Hematopoietic multipotent progenitor cell treated with erythropoietin and hydrocortisone succinate and interleukin-3 and kit ligand, for 15 days (in vitro differentiated cells): ENCODE data around the gene CARD16.
"Not testable (repeated sequence)": the region's sequence is repeated elsewhere in the genome, so short reads cannot be mapped to it uniquely, and the experiment has no call there.

Source experiments
- DNase-seq: peaks from one replicate; pipeline ENCODE4 v3.0.0-alpha.2; 2015; ENCODE audit warnings: low spot score

The CARD16 gene

DNA sequence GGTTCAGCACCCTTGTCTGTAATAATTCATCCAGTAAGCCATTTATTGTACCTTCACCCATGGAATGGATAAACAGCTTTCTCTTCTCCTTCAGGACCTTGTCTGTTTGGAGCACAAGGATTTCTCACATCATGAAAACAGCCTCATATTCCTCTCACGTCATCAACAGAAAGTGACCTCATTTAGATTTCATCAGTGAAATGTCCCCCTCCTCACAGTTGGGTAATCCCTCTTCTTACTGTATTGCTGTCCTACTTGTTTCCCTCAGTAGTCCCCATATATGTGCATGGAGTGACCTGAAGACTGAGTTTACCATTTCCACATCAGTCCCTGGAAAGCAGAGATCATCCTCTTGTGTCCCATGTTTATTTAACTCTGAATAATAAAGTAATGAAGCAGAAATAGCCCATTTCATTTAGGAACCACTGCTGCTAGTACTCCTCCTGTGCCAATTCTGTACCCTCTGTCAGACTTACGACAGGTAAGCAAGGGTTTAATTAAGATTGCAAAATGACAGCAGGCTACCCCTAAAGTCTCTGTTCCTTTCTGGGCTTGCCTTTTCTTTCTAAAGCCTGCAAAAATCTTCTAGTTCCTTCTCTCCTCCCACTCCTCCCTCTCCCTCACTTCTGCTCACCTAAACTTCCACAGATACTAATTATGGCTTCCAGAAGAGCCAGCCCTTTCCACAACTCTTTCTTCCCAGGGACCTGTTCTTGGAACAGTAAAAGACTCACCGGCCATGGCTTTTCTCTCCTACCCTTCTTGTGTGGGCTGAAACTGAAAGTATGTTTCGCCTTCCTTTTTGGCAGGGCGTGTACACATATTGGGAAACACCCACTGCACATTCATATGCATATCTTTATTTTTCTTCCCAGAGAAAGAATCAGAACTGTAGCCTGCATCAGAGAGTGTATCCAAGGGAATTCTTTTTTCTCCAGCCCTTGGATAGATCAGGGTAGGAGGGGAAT, at the start of gene CARD16:
CARD16 (minus strand) TSS at position 779 of the 968 bp plus-strand sequence; CDS start at position 741, 38 bp downstream.
- DNase-seq, result peak; percentile 13

GRCh38 chr11:105092256-105093239, 47.4 kb upstream of the CARD16 start:
- no peak for DNase-seq

DNA sequence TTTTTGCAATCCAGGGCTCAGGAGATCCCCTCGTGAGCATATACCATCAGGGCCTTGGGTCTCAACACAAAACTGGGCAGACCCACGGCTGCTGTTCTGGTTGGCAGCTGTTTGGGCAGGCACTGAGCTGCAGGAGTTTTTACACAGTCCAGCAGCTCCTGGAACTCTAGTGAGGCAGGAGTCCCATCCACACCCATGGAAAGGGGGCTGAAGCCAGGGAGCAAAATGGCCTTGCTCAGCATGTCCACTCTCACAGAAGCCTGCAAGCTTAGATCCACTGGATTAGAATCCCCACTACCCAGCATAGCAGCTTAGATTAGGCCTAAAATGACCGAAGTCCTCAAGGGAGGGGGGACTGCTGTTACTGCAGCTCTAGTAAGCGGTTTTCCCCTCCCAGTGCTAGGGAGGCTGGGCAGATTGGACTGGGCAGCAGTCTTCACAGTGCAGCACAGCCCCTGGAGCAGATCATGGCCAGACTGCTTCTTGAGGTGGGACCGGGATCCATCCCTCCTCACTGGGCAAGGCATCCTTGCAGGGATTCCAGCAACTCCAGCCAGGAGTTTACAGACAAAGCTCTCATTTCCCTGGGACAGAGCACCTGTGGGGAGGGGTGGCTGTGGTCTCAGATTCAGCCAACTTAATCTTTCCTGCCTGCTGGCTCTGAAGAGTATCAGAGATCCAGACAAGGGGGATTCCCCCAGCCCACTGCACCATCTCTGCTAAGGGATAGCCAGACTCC, 36.4 kb upstream of the CARD16 start:
- no peak for DNase-seq

DNA sequence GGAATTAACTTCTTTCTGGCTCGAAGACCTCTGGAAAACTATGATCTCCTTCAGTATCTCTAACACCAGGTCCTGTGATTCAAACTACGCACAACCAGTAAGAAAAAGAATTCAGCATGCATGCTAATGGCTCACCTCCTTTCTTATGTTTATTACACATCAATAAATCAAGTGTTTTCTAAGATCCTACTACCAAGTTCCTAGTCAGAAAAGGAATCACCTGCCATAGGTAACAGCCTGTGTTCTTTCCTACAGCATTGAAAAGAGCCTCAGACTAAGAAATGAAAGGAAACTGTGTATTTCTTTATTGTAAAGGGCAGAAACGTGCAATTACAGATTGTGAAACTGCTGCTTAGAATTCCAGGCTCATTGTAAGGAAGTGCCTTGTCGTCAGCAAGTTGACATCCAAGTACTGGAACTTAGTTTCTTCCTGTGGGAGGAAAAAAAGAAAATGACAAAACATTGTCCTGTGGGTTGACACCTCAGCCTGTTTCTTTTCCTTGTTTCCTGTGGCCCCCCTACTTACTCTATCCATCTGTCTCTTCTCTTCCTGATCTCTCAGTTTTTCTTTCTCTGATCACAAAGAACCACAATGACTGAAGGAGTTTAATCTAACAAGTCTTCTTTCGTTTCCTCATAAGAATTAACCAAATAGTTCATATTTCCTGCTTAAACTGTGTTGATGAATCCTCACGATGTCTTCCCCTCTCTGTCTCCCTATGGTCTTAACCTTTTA, 35.2 kb upstream of the CARD16 start:
- DNase-seq, result not testable (repeated sequence)

DNA sequence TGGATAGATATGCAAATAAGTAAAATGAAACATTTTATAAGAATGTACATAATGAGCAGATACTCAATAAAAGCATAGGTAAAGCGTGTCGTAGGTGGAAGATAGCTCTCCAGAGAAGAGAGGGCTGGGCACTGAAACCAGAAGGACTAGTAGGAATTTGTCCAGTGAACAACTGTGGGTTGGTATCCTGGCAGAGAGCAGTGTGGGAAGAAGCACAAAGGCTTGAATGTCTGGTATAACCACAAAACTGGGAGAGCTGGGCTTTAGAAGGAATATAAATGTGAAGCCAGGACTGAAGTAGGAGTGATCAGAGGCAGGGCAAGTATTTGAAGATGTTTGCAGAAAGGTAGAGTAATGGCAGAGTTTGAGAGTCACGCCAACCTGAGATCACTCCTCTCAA, 33.1 kb upstream of the CARD16 start:
- no peak for DNase-seq

DNA sequence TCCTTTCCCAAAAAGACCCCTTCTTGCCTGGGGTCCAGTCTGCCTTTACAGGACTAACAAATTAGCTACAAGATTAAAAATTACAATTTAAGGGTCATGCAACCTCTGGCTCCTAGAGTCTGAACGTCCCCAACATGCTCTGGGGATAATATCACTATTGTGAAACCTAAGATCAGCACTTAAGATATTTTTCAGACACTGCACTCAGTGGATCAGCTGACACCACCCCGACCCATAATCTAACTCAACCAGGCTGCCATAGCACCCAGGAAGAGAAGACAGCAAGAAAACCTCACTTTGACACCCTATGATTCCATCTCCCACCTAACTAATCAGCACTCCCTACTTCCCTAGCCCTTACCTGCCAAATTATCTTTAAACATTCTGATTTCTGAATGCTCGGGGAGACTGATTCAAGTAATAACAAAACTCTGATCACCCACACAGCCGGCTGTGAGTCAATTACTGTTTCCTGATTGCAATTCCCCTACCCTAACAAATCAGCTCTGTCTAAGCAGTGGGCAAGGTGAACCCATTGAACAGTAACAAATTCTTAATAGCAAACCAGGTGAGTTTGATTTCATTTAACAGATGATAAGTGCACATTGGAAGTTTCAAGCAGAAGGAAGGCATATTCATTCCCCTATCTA, 32.1 kb upstream of the CARD16 start:
- DNase-seq, result not testable (repeated sequence)

DNA sequence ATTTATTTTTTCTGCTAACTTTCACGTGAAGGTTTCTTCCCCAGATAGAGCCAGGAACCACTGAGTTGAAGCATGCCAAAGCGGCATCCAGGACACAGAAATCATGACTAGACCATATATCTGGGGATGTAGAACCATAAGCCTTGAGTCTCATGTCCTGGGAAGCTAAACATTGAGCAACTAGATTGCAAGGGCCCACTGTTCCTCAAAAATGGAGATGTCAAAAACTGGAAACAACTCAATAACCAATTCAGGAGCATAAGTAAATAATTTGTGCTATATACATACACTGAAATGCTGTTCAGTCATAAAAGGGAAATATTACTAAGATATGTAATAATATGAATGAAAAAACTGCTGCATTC, 29.0 kb upstream of the CARD16 start:
- DNase-seq, result no peak

GRCh38 chr11:105073456-105074165, 28.5 kb upstream of the CARD16 start:
- DNase-seq, result no peak

DNA sequence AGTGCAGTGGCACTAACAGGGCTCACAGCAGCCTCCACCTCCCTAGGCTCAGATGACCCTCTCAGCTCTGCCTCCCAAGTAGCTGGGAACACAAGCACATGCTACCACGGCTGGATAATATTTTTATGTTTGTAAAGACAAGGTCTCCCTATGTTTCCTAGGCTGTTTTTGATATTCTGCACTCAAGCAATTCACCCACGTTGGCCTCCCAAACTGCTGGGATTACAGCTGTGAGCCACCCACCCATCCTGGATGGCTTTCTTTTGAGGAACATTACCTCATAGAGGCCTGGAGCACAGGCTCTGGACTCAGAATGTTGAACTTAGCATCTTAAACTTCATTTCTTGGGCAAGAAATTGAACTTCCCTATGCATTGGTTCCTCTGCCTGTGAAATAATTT, 26.9 kb upstream of the CARD16 start:
- not testable (repeated sequence) for DNase-seq

- no peak for DNase-seq
Measured at GRCh38 chr11:105071089-105071732, 26.1 kb upstream of the CARD16 start.

- DNase-seq, result no peak
Measured at GRCh38 chr11:105070306-105070705, 25.2 kb upstream of the CARD16 start.

GRCh38 chr11:105069749-105070148, 24.6 kb upstream of the CARD16 start:
- not testable (repeated sequence) for DNase-seq

GRCh38 chr11:105063245-105063941, 18.3 kb upstream of the CARD16 start:
- not testable (repeated sequence) for DNase-seq

DNA sequence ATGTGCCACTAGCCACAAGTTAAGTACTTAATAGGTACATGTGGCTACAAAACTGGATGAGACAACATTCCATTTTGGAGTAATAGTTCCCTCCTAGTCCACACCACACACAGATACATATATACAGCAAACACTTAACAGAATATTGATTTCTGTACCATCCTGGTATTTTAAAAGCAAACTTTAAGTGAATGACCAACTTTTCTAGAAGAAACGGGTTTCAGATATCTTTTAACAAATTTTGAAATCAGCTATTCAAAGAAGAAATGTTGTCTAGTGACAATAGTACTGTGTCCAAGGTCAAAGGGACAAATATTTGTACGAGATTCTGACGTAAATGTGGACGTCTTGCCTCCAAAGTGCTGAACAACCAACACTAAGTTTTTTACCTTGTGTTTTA, 12.3 kb upstream of the CARD16 start:
- no peak for DNase-seq

DNA sequence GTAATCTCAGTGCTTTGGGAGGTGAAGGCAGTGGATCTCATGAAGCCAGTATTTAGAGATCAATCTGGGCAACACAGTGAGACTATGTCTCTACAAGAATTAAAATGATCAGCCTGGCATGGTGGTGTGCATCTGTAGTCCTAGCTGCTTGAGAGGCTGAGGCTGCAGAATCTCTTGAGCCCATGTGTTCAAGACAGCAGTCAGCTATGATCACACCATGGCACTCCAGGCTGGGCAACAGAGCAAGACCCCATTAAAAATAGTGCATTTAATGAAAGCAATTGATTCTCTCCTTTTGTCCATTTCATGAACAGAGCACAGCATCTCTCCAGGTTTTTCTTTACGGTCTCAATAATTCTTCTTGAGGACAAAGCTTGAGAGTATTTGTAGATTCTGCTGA, 11.3 kb upstream of the CARD16 start:
- no peak for DNase-seq

- DNase-seq, result no peak
Measured at GRCh38 chr11:105054723-105055493, 9.8 kb upstream of the CARD16 start.

DNA sequence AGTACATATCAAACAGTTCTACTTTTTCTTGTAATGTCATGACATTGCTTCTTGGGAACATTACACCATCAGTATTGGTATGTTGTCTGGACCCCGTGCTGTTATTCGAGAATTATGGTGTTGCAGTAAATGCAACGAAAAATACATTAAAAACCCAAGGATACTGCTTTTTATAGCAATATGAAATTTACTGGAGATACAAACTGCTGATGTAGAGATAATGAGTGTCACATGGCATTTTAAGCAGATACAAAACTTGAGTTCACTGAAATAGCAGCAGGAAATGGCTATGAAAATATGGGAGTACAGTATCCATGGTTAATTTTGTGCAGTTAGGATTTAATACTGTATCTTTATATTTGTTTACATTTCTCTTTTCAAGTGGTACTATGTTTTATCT, 7.4 kb upstream of the CARD16 start:
- DNase-seq, result no peak

DNA sequence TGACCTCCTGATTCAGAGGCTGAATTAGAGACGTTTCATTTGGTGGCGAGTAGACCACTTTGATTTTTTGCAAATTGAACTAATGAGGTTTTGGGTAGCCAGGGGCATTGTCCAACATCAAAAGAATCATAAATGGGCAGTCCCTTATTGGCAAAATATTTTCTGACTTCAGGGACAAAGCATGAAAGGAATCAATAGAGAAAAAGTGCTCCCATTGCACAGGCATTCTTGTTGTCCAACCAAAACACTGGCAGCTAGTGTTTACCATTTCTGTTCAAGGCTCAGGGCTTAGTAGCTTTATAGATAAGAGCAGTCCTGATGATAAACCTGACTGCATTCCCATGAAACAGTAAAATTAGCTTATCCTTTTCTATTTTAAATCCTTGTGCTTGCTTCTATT, 6.4 kb upstream of the CARD16 start:
- DNase-seq, result no peak
